MG63 (cell line): ENCODE measurements around the gene MKNK1. TPM values are rescaled to one million over a fixed set of nuclear protein-coding genes. Genes with fewer than 3 reads are reported as not detected.

ENCODE experiments used
- DNase-seq: peaks from one replicate; pipeline ENCODE4 v3.0.0-alpha.2; 2020
- H3K27me3 ChIP-seq: fragments of 250-450 bp; sonication (Bioruptor Pico); 2 replicates; pipeline ENCODE4 v1.5.1; 2020; ENCODE audit warnings: mild to moderate bottlenecking, moderate library complexity
- H3K36me3 ChIP-seq: fragments of 250-450 bp; sonication (Bioruptor Pico); 2 replicates; pipeline ENCODE4 v1.5.1; 2020; ENCODE audit warnings: mild to moderate bottlenecking, moderate library complexity
- H3K4me3 ChIP-seq: fragments of 250-450 bp; sonication (Bioruptor Pico); 2 replicates; pipeline ENCODE4 v1.5.1; 2020; ENCODE audit warnings: mild to moderate bottlenecking, moderate library complexity
- H3K9me3 ChIP-seq: fragments of 250-450 bp; sonication (Bioruptor Pico); 2 replicates; pipeline ENCODE4 v1.5.1; 2020; ENCODE audit warnings: mild to moderate bottlenecking, moderate library complexity
- total RNA-seq: library from RNA; depleted of rRNA; stranded (reverse); fragments of >200 nt; shearing (Covaris generic); gene quantifications from 2 replicates; pipeline ENCODE4 v1.2.3, GENCODE V29; 2014; ENCODE audit warnings: low replicate concordance

Gene MKNK1
- total RNA-seq, 1 experiment from 2014 or later, result 16.4 TPM

GRCh38 chr1:46539972-46540371 is 64.1 kb downstream of the MKNK1 start:
- no peaks in the 10 kb centered on the region for H3K36me3 ChIP-seq
- H3K9me3 ChIP-seq, result no peaks in the 10 kb centered on the region
- no peak overlapping the region for H3K4me3 ChIP-seq
- no peaks in the 10 kb centered on the region for H3K27me3 ChIP-seq
- peak; percentile 85 for DNase-seq

DNA sequence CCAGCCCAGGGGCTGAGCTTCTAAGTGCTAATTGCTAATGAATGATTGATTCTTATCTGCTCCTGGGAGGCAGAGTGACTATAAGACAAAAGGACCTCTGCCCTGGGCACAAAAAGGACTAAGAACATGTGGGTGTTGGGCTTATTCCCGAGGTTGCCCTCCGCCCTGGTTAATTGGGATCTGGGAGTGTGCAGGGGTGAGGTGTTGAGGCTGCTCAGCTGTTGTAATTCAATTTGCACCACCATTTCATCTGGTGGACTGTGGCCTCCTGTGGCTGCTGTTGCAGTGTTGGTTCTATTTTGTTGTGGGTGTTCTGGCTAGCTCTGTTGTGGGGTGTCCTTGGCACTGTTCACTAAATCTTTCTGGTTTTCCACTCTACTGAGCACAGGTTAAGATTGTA is 65.9 kb downstream of the MKNK1 start:
- no peak for DNase-seq
- no peaks in the 10 kb centered on the region for H3K36me3 ChIP-seq
- no peak overlapping the region for H3K4me3 ChIP-seq
- H3K27me3 ChIP-seq, result no peaks in the 10 kb centered on the region
- H3K9me3 ChIP-seq, result no peaks in the 10 kb centered on the region

GRCh38 chr1:46537651-46538050 is 66.4 kb downstream of the MKNK1 start:
- H3K27me3 ChIP-seq, result no peaks in the 10 kb centered on the region

GRCh38 chr1:46536527-46536926 is 67.5 kb downstream of the MKNK1 start:
- Histone ChIP-seq H3K9me3 (no peaks in the 10 kb centered on the region), H3K4me3 (no peak overlapping the region), H3K36me3 (no peaks in the 10 kb centered on the region), H3K27me3 (no peaks in the 10 kb centered on the region)
- no peak for DNase-seq

More at GRCh38 chr1:46537651-46538050, 66.4 kb downstream of the MKNK1 start:
- Histone ChIP-seq H3K9me3 (no peaks in the 10 kb centered on the region), H3K4me3 (no peak overlapping the region), H3K36me3 (no peaks in the 10 kb centered on the region)
- no peak for DNase-seq

GRCh38 chr1:46535063-46535462 is 69.0 kb downstream of the MKNK1 start:
- Histone ChIP-seq H3K4me3 (no peak overlapping the region), H3K36me3 (no peaks in the 10 kb centered on the region), H3K27me3 (no peaks in the 10 kb centered on the region), H3K9me3 (no peaks in the 10 kb centered on the region)
- no peak for DNase-seq

GRCh38 chr1:46533179-46533864 is 70.7 kb downstream of the MKNK1 start:
- Histone ChIP-seq H3K27me3 (no peaks in the 10 kb centered on the region), H3K9me3 (no peaks in the 10 kb centered on the region), H3K36me3 (no peaks in the 10 kb centered on the region), H3K4me3 (no peak overlapping the region)
- peak; percentile 20 for DNase-seq

DNA sequence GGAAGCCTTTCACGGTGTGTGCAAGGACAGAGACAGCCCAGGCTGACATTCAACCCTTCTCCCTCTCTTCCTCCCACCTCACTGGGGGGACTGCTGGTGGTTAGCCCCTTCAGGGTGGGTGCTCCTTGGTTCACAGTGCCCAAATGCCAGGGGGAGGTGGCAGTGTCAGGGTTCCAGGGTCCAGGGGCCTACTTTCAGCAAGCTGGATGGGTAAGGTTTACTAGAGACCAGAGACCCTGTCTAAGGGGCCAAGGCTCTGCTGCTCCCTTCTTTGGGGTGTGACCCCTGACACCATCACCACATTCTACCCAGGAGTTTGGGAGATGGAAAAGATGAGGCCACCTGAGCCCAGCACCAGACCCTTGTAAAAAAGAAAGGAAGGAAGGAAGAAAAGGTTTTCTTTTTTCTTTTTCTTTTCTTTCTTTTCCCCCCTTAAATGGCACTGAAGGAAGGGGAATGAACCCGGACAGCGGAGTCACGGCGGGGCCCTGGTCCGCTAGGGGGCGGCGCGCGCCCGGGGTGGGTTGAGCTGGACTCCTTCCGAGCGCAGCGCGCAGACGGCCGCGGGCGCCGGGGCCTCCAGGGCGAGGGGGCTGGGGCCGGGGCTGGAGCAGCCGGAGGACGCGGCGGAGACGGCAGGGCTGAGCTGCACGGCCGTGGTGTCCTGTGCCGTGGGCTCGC is 71.4 kb downstream of the MKNK1 start:
- peak; percentile 45 for DNase-seq
- no peaks in the 10 kb centered on the region for H3K36me3 ChIP-seq
- H3K9me3 ChIP-seq, result no peaks in the 10 kb centered on the region
- no peak overlapping the region for H3K4me3 ChIP-seq
- H3K27me3 ChIP-seq, result no peaks in the 10 kb centered on the region

DNA sequence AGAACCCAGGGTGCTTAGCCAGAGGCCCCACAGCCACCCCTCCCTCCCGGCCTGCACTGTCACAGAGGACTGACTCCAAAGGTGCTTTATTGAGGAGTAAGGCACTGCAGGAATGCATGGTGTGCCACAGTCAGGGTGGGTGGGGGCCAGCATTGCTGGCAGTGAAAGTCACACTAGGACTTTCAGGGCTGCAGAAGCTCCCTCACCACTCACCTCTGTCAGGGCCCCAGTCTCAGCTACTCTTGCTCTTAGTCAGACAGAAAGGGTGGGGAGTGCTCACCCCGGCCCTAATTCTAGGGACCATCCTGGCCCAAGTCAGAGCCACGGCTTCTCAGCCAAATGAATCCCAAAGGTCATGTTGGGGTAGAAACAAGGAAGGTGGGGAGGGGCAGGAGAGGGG is 72.0 kb downstream of the MKNK1 start:
- no peaks in the 10 kb centered on the region for H3K27me3 ChIP-seq
- no peak for DNase-seq
- H3K9me3 ChIP-seq, result no peaks in the 10 kb centered on the region
- H3K4me3 ChIP-seq, result no peak overlapping the region
- no peaks in the 10 kb centered on the region for H3K36me3 ChIP-seq

DNA sequence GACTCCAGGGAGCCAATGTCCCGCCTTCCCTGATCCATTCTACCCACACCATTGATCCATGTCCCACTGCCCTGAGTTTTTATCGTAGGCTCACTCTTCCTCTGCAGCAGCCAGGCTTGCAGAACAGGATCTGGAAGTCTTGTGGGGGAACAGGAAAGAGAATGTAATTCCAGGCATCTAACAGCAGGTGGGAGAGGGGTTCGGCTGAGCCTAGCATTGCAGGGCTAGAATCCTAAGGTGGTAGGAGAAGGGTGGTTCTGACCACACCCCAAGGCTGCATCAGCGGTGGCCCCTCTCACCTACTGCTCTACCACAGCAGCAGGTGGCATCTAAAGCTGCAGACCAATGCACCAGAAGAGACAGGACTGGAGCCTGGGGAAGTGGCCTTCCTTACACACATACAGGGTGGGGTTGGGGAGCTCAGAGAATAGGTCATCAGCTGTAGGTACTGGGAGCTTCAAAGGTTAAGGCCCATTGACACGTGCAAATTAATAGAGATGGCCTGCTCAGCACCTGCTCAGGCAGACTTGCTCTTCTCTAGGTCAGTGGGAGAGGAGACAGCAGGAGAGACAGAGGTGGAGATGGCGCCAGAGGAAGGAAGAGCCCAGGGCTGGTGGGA is 73.2 kb downstream of the MKNK1 start:
- H3K27me3 ChIP-seq, result no peaks in the 10 kb centered on the region
- no peak overlapping the region for H3K4me3 ChIP-seq
- no peak for DNase-seq
- no peaks in the 10 kb centered on the region for H3K36me3 ChIP-seq
- H3K9me3 ChIP-seq, result no peaks in the 10 kb centered on the region

- no peaks in the 10 kb centered on the region for H3K27me3 ChIP-seq
- H3K36me3 ChIP-seq, result no peaks in the 10 kb centered on the region
- no peaks in the 10 kb centered on the region for H3K9me3 ChIP-seq
- DNase-seq, result no peak
- H3K4me3 ChIP-seq, result no peak overlapping the region
Observed at GRCh38 chr1:46530311-46530710, 73.8 kb downstream of the MKNK1 start.

GRCh38 chr1:46529031-46529630 is 74.9 kb downstream of the MKNK1 start:
- DNase-seq, result no peak
- Histone ChIP-seq H3K4me3 (no peak overlapping the region), H3K36me3 (no peaks in the 10 kb centered on the region), H3K9me3 (no peaks in the 10 kb centered on the region), H3K27me3 (no peaks in the 10 kb centered on the region)

DNA sequence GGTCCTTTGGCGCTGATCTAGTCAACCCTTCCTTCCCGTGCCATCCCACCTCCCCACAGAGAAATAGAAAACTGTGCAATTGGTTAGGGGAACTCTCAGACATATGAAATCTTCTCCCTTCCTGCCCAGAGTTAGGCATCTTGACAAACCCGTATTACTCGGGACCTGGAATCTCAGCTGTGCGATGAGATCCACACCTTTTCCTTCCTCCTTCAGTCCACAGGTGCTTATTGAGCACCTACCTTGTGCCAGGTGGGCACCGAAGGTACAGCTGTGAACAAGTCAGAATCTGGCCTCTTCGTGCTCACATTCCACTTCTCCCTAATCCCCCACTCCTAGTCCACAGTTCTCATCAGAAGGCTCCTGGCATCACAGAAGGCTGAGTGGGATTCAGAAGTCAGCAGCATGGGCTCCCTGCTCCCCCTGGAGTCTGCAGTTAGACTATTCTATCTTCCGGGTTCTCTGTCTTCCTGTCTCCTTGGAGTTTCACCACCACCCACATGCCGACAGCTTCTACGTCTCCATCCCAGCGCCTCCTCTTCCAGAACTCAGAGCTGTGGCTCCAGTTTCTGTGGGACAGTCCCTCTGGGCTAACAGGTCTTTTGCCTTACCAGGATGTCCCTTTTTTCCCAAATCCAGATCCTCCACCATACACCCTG is 75.6 kb downstream of the MKNK1 start:
- no peak for DNase-seq
- H3K27me3 ChIP-seq, result no peaks in the 10 kb centered on the region
- no peak overlapping the region for H3K4me3 ChIP-seq
- no peaks in the 10 kb centered on the region for H3K9me3 ChIP-seq
- H3K36me3 ChIP-seq, result no peaks in the 10 kb centered on the region

GRCh38 chr1:46527474-46528296 is 76.4 kb downstream of the MKNK1 start:
- peak; percentile 70 for DNase-seq
- H3K27me3 ChIP-seq, result no peaks in the 10 kb centered on the region

DNA sequence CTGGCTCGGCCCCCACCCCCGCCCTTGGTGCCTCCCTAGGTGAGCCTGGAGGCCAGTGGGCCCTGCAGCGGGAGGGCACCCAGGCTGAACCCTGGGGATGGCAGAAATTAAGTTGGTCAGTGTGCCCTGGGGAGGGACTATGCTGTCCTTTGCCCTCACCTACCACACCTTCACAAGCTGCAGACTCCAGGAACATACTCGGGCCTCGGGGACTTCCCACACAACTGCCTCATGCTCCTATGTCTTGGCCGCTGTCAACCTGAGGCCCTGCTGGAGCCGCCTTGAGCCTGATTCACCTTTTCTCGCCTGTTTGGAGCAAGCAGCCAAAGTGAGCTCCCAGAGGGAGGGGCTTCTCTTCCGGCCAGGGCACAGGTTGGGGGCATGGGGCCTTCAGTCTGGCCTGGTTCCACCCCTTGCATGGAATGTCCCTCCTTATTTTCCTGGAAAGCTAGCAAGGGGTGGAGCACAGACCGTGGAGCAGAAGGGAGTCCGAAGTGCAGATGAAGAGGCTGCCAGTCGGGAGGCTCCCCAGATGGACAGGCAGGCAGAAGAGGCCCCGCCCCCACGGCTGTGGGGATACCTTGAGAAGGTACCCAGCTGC is 77.3 kb downstream of the MKNK1 start:
- H3K27me3 ChIP-seq, result no peaks in the 10 kb centered on the region
- DNase-seq, result no peak
- no peak overlapping the region for H3K4me3 ChIP-seq
- H3K9me3 ChIP-seq, result no peaks in the 10 kb centered on the region
- no peaks in the 10 kb centered on the region for H3K36me3 ChIP-seq

More at GRCh38 chr1:46527474-46528296, 76.4 kb downstream of the MKNK1 start:
- Histone ChIP-seq H3K36me3 (no peaks in the 10 kb centered on the region), H3K4me3 (no peak overlapping the region), H3K9me3 (no peaks in the 10 kb centered on the region)

DNA sequence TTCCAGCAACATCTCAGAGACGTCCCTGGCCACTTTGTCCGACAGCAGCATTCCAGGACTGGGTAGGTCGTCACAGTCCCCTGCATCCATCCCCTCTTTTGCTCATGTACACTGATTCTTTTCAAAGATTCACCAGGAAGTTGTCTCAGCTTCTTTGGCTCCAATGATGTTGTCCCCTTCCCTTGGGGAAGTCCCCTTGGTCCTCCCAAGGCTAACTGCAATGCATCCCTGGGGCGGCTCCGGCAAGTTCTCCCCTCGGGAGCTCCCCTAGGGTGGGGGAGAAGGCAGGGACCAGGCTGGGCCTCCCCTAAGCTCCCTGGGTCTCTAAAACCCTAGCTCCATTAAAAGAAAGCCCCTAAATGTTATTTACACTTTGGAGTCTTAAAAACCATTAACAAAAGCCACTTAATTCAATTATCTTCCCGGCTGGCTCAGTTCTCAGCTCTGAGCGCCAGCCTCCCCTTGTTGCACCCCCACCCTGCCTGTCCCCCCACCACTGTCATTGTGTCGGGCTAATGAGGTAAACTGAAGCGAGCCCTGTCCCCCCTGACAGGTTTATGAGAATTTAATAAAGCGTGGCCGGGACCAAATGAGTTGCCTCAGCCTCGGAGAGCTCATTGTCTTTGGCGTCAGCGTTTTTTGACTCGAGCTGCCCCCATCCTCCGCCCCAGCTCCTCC is 77.9 kb downstream of the MKNK1 start:
- Histone ChIP-seq H3K27me3 (no peaks in the 10 kb centered on the region), H3K4me3 (no peak overlapping the region), H3K36me3 (no peaks in the 10 kb centered on the region), H3K9me3 (no peaks in the 10 kb centered on the region)
- no peak for DNase-seq
